ENCODE results near the gene HTRA2.

The HTRA2 gene

DNA sequence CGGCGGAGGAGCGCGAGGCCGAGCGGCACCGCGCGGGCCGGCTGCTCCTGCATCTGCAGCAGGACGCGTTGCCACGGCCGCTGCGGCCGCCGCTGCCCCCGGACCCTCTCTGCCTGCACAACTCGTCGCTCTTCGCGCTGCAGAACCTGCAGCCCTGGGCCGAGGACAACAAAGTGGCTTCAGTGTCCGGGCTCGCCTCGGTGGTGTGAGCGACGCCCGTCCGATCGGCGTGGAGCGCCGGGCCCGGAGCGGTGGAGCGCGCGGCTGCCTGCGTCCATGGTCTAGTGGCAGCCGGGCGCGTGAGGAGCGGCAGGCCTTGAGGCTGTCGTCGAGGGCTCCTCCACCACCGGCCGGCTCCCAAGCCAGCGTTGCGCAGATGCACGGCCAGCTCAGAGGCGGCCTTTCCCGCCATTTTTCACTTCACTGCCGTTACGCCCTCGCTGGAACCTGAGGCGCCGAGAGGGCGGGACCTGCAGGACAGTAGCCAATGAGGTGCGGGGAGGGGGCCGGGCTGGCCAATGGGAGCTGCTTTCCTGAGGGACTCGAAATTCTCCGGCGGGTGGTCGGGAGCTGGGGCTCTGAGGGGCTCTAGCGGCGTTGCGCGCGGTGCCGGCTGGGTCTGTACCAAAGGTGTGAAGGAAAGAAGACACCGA lies 13.6 kb upstream of the HTRA2 start:
- DNase-seq (ENCODE audit: low read depth in 2 of 2): peak; percentile 70

DNA sequence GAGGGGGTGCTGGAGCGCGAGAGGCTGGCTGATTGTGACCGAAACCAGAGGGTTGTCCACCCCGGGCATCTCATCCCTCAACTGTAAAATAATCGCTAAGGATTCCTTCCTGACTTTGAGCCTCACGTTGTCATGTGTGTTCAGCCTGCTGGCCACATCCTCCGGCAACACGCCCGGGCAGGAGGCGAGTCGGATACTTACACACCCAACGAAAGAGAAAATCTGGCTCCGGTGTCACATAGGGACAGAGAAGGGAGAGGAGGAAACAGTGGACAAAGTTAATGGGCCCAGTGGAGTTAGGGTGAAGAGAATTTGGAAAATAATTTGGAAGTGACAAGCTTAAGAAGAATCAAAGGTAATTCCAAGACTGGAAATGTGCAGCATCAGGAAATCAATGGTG lies 13.1 kb upstream of the HTRA2 start:
- DNase-seq (ENCODE audit: low read depth in 2 of 2): no peak

DNA sequence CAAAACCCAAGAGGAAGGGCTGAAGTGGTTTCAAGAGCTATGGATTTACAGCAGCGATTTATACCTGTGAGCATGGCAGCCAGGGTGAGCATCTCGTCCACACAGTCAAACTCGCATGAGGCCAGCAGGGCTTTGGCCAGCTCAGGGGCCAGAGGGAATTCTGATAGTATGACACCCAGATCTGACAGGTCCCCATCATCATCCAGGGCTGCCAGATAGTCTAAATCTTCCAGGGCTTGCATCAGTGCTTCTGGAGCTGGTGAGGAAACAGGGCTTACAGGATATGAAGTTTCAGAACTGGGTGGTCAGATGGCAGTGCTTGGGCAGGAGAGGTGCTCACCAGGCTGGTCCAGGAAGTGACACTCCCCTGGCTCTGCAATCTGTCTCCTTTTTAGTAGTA lies 7.2 kb upstream of the HTRA2 start:
- DNase-seq (ENCODE audit: low read depth in 2 of 2): no peak

DNA sequence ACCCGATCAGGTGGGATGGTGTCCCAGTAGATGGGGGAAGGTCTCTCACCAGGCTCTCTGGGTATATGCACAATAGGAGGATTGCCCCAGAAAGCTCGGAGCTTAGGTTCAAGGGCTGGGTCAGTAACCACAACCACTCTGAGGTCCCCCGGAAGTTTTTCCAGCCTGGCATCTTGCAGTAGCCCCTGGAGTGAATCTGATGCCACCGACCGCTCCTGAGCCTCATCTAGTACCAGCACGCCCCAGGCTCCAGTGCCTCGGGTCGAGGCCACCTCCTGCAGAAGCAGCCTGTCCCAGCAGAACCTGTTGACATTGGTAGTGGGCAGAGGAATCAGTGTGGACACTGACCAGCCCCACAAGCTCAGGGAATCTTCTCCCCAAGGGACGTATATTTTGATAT lies 5.7 kb upstream of the HTRA2 start:
- no peak for DNase-seq (ENCODE audit: low read depth in 2 of 2)

DNA sequence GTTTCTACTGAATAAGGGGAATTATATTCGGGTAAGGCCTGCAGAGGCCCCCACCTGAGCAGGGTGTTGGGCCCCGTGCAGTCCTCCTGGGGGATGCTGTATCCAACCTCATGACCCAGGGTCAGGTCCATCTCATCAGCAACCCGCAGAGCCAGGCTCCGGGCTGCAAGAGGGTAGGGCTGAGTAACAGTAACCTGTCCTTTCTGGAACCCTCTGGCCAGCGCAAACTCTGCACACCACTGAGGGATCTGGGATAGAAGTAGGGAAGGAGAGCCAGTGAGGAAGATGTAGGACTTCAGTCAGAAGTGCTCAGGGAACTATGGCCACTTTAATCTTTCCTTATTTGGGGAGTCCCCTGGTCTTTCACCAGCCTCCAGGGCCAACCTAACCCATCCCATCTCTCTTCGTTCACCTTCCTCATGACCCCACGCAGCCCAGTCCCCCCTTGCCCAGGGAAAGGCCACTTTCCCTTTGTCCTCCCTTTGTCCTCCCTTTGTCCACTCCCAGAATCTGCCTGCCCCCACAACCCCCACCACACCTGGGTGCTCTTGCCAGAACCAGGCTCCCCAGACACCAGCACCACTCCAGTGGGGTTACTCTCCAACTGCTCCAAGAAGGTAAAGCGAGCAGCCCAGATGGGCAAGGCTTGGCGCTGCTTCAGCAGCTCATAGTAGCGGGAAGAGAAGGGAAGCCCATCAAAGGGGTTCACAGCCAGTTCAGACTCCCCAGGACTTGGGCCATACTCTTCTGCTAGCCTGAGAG lies 4.6 kb upstream of the HTRA2 start:
- no peak for DNase-seq (ENCODE audit: low read depth in 2 of 2)

DNA sequence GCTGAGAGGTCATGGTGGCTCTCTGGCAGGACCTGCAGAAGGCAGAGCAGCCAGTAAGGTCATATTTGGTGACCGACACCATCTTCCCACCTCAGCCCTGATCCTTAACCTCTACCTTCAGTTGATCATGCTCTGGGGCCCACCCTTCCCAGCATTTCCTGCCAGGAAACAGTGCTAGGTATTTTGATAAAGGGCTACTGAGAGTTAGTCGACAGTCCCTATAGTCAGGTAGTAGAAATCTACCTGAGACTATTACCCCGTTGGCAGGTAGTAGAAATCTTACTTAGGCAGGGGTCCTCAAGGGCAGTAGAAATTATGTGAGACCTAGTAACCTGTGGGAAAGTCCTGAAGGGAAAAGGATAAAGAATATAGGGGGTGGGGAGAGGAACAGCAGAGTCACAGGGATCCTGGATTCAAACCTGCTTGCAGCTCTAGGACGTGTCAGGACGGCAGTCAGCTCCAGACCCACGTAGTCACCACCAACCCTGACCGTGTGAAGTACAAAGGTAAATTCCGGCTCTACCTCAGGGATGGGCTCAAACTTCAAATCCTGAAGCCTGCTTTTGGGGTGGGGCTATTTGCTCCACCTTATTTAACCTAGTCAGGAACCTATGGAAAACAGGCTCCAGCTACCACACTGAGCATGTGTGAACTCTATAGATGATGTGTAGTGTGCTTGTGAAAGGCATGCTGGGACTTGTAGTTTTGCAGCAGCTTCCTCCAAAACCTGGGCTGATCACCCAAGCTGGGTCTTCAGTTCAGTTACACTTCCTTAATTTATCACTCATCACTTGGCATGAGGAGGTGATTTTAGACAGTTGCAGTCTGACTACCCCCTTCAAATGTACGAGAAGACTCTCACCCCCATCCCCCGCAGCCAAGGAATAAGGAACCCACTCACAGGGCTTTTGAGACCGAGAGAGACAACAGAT lies 3.8 kb upstream of the HTRA2 start, which contains the start of gene DQX1:
DQX1 (minus strand) TSS at position 515 of the 932 bp plus-strand sequence; CDS start at position 13, 502 bp downstream.
- no peak for DNase-seq (ENCODE audit: low read depth in 2 of 2)

DNA sequence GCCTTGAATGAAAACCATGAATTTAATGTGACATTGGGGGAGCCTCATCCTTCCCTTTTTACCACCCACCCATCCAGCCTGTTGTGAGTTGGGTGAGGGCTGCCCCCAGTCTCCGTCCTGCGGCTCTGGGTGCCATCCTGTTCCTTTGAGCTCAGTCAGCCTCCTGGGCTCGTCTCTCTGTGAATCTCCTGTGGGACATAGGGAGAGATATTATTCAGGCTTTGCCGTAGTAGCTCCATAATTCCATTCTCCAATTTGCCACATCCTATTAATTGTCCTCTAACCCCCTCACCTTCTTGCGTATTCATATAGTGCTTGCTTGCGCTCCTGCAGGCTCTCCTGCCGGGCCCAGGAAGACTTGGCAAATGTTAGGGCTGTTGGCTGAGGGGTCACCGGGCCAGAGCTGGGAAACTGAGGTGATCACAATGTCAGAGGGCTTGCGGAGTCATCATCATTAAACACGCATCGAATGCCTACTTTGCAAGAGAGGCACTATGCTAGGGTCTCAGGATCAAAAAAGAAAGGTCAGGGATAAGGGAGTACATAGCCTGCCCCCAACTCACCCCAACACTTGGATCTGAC lies 3.0 kb upstream of the HTRA2 start:
- DNase-seq (ENCODE audit: low read depth in 2 of 2): no peak

DNA sequence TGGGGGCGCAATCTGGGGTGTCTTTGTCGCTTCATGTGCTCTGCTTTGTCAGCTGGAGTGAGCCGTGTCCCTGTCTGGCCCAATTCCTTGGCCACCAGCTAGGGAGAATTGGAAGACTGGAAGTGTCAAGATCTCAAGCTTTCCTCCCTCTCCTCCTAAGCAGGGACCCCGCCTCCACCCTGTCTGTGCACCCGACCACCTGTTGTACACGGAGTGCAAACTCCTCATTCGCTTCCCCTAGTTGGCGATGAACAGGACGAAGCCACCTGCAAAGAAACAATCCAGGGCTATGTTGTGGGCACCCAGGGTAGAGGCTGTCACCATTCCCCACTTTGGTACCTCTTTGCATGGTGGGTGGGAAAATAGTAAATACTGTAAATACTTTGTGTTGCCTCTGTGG lies 2.0 kb upstream of the HTRA2 start:
- no peak for DNase-seq (ENCODE audit: low read depth in 2 of 2)

DNA sequence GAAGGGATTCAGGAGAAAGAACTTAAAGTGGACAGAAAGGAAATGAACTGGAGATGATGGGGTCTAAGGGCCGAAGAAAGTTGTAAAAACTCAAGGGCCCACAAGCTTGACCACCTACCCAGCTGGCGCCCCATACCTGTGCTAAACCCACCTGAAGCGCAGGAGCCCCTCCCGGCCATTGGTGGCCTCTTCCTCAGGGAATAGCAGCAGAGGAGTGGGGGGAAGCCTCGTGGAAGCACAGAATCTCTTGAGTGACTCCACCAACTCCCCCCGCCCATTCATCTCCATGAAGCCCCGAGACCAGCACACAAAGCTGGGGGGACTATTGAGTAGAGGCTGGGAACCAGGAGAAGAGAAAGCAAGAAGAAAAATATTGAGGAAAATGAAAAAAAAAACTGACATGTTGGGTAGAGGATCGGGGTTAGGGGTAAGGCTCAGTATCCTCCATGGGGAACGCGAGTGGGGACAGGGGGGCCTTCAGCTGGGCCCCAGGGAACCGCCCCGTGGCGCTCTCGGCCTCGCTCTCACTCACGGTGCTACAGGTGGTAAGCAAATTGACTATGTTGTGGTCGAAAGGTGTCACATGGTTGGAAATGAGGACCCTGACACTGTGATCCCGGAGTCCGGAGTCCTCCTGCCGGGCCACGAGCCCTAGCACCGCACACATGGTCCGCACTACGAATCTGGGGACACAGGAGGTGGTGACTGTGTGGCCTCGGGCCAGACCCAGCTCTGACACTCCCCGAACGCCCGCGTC lies 955 bp upstream of the HTRA2 start:
- DNase-seq (ENCODE audit: low read depth in 2 of 2): no peak

DNA sequence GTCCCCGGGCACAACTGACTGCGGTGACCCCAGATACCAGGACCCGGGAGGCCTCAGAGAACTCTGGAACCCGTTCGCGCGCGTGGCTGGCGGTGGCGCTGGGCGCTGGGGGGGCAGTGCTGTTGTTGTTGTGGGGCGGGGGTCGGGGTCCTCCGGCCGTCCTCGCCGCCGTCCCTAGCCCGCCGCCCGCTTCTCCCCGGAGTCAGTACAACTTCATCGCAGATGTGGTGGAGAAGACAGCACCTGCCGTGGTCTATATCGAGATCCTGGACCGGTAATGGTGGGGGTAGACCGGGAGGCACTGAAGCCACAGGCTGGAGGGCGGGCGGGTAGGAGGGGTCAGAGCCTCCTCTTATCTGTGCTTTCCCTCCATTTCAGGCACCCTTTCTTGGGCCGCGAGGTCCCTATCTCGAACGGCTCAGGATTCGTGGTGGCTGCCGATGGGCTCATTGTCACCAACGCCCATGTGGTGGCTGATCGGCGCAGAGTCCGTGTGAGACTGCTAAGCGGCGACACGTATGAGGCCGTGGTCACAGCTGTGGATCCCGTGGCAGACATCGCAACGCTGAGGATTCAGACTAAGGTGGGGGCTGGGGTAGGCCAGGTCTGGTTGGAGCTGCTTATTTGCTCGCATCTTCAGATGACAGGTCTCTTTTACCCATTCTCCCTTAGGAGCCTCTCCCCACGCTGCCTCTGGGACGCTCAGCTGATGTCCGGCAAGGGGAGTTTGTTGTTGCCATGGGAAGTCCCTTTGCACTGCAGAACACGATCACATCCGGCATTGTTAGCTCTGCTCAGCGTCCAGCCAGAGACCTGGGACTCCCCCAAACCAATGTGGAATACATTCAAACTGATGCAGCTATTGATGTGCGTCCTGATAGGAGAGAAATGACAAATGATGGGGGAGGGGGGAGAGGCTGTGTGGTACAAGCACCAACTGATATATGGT lies 780 bp downstream of the HTRA2 start:
- no peak for DNase-seq (ENCODE audit: low read depth in 2 of 2)

DNA sequence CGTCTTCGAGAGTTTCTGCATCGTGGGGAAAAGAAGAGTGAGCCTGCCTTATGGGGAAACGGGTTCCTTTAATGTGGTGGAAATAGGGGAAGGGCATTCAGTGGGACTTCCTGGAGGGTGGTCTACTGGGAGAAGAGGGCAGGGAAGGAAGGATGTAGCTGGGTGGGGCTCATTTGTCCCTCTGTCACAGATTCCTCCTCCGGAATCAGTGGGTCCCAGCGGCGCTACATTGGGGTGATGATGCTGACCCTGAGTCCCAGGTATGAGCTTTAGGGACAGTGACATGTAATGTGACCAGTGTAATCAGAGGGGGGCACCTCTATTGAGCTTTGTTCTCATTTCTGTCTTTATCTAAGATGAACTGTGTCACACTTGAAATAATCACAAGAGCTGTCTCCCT lies 1.9 kb downstream of the HTRA2 start:
- no peak for DNase-seq (ENCODE audit: low read depth in 2 of 2)

DNA sequence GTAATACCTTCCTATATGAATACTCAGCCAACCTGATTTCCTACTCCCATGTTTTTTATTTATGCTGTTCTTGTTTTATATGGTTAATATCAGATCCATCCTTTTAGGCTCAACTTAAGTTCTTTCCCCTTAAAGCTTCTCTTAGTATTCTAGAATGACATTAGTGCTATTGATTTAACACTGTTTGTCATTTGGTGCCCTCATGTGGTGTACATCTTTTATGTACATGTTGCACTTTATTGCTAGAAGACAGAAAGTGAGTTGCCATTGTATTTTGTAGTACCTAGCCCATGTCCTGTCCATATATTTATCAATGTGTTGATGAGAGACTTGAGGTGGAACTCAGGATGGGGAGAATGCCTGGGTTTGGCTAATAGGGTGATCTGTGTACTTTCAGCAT lies 2.5 kb downstream of the HTRA2 start:
- DNase-seq (ENCODE audit: low read depth in 2 of 2): no peak

DNA sequence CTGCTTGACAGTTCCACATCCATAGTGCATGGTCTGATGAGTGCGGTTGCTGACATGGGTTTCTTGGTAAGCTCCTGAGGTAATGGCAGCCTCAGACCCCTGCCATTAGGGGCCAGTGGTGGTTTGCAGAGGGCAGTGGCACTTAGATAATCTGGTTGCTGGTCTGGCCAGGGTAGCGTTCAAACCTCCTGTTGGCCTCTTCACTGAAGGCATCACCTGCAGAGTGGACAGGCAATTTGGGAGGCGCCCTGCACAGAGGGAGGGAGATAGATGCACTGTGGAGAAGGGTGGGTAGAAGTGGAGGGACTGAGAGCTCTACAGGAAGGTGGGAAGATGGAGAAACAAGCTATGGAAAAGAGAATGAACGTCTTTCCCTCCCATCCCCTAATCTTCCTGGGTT lies 3.7 kb downstream of the HTRA2 start:
- DNase-seq (ENCODE audit: low read depth in 2 of 2): no peak

DNA sequence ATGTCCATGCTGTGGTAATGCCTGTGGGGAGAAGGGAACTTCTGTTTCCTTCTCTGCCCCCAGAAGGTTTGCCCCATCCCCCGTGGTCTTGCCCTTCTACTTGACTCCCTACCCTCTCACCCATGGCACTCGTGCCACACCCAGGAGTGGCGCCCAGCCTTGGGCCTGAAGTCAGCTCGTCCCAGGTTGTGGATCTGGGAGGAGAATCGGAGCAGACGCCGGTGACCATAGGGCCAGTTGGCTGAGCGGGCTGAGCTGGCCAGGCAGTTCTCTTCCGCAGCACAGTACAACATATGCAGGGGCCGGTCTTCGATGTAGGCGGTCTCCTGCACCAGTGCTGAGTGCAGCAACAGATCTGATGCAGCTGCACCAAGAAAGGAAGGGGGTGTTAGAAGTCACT lies 4.7 kb downstream of the HTRA2 start:
- DNase-seq (ENCODE audit: low read depth in 2 of 2): no peak

DNA sequence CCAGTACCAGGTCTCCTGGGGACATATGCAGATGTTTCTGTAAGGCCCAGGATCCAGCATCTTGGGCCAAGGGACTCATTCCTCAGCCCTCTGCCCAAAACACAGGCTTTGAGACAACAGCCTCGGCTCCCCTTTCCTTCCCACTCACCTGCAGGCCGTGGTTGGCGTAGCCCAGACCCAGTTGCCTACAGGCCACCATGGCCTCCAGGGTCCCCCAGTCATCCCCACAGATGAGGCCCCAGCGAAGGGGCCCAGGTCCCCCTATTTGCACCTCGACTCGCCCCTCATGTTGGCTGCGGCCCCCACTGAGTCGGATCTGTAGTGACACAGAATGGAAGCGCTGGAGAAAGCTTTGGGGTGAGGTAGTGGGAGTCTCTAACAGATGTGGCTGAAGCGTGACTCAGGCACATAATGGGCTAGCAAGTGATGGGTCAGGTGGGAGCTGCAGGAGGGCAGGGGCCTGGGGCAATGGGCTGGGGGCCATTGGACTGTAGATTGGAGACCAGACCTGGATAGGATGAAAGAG lies 5.8 kb downstream of the HTRA2 start:
- no peak for DNase-seq (ENCODE audit: low read depth in 2 of 2)

DNA sequence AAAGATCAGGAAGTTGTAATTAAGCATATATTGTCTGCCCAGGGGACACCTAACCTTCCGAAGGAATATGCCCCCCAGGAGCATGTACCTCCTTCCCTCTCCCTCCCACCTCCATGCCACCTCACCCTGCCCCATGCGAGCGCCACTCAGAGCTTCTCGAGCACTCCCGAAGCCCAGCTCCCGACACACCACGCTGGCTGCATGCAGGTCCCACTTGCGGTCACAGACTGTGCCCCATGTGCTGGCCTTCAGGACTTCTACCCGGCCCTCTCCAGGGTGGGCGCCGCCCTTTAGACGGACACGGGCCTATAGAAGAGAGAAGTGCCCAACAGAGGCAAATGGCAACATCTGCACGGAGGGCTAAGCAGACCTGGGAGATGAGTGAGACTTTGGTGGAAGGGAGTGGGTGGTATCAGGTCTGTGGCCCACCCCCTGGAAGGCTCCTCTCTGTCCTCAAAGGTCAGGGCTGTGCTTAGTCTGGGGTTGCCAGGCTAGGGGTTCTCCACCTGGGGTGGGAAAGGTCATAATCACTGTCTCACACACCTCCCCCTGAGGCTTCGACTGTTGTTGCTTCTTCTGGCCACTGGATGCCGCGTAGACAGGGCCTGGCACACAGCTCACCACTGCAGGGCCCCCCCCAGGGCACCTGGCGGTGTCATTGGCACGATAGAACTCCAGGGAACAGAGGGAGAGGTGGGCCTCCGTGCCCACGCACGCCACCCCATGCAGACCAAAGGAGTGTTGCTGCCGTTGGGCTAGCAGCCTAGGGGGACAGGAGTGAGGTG lies 6.6 kb downstream of the HTRA2 start:
- no peak for DNase-seq (ENCODE audit: low read depth in 2 of 2)

DNA sequence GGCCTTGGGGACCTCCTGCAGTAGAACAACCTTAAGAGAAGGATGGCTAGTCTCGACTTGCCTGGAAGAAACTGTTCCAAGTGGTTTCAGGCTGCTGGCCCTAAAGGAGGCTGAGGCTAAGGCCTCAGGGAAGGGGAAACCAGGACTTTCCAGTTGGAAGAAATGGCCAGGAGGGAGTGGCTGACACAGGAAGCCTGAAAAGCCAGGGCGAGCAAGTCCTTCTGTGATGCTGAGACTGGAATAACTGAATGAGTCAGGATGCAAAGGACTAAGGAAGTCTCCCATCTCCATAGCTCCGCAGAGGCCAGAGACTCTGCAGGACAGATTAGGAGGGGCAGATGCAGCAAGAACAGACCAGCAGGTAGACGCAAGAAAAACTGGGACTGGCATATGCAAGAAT lies 7.4 kb downstream of the HTRA2 start:
- no peak for DNase-seq (ENCODE audit: low read depth in 2 of 2)

DNA sequence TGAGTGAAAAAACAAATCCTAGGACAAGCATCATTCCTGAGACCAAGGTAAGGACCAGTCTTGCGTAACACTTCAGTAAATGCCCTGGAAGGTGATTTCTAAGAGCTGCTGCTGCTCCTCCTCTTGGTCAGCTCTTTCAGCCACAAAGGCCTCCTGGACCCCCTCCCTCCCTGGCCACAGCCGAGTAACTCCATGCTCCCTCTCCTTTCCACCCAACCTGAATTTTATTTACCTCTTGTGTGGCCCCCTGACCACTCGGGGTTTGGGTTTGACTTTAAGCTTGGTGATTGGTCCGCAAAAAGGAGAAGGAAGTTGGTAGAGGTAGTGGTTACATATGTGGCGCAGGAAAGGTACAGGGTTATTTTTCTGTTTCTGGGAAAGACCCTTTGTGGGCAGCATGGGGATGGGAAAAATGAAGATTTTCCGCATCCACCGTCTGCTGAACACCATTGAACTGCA lies 9.2 kb downstream of the HTRA2 start:
- no peak for DNase-seq (ENCODE audit: low read depth in 2 of 2)

DNA sequence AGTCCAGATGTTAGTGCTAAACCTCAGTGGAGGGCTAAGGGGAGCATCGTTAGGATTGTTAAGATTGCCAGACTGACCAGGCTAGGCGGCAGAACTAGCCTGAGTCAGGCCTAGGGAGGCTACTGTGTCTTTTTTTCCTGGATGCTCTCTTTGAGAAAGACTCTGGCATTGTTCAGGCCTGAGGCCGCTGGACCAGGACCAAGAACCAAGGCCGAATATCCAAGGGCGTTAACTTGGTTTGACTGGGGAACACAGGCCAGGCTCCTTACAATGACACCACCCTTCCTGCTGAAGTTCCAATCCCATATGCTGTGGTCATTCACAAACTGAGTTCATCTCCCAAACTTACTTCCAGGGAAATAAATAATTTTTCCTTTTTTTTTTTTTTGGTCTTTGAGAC lies 10.6 kb downstream of the HTRA2 start:
- DNase-seq (ENCODE audit: low read depth in 2 of 2): no peak
